HepG2 (cell line): ENCODE measurements around the gene PPP1R7. TPM values are rescaled to one million over a fixed set of nuclear protein-coding genes. Genes with fewer than 3 reads are reported as not detected.

Source experiments
- AGO1 ChIP-seq: fragments of 200-400 bp; formaldehyde crosslinking; IDR thresholded peaks from 2 replicates; pipeline ENCODE4 v1.6.1; 2017; ENCODE audit warnings: mild to moderate bottlenecking, low read depth, low read length, moderate library complexity; ENCODE audit not compliant: poor library complexity, severe bottlenecking
- FUBP1 ChIP-seq: sonication (generic); formaldehyde crosslinking; IDR thresholded peaks from 2 replicates; pipeline ENCODE4 v1.5.1; 2020; ENCODE audit warnings: missing genetic modification reagents, mild to moderate bottlenecking, borderline replicate concordance
- MLX ChIP-seq: IDR thresholded peaks from 2 replicates; pipeline ENCODE4 v1.6.1; 2016
- NAIF1 ChIP-seq: sonication (generic); formaldehyde crosslinking; IDR thresholded peaks from 2 replicates; pipeline ENCODE4 v1.5.0; 2020; ENCODE audit warnings: mild to moderate bottlenecking, missing genetic modification reagents, borderline replicate concordance
- NCOA2 ChIP-seq: sonication (generic); formaldehyde crosslinking; IDR thresholded peaks from 2 replicates; pipeline ENCODE4 v1.8.0; 2022; ENCODE audit warnings: inconsistent platforms
- NONO ChIP-seq, 2 experiments: fragments of 450-650 bp in 1 of 2; sonication (generic) in 1 of 2; formaldehyde crosslinking in 1 of 2; IDR thresholded peaks in 1 of 2; conservative IDR thresholded peaks in 1 of 2; 2 replicates each; pipeline versions ENCODE4 v1.6.1 to v1.8.0; 2017 to 2022; ENCODE audit warnings: mild to moderate bottlenecking in 1 of 2, missing genetic modification reagents in 1 of 2, moderate library complexity in 1 of 2
- PAF1 ChIP-seq: IDR thresholded peaks from 2 replicates; pipeline ENCODE4 v1.6.1; 2016; ENCODE audit warnings: missing genetic modification reagents, missing compliant biosample characterization
- PHF8 ChIP-seq: sonication (generic); formaldehyde crosslinking; IDR thresholded peaks from 2 replicates; pipeline ENCODE4 v1.5.0; 2020; ENCODE audit warnings: missing genetic modification reagents
- RBM39 ChIP-seq: fragments of 200-400 bp; formaldehyde crosslinking; IDR thresholded peaks from one replicate; pipeline ENCODE4 v1.6.1; 2018; ENCODE audit warnings: antibody characterized with exemption, mild to moderate bottlenecking, low read depth, low read length; ENCODE audit not compliant: poor library complexity, severe bottlenecking
- SSRP1 ChIP-seq: IDR thresholded peaks from 2 replicates; pipeline ENCODE4 v1.6.1; 2016; ENCODE audit warnings: control low read depth
- TOPORS ChIP-seq: sonication (generic); formaldehyde crosslinking; IDR thresholded peaks from 2 replicates; pipeline ENCODE4 v1.8.0; 2023; ENCODE audit warnings: mild to moderate bottlenecking, missing genetic modification reagents
- ZBTB33 ChIP-seq: sonication (generic); formaldehyde crosslinking; IDR thresholded peaks from 2 replicates; pipeline ENCODE4 v1.4.0; 2020; ENCODE audit warnings: missing genetic modification reagents
- ZFP91 ChIP-seq: sonication (generic); formaldehyde crosslinking; IDR thresholded peaks from 2 replicates; pipeline ENCODE4 v1.9.0; 2022; ENCODE audit warnings: missing genetic modification reagents, mild to moderate bottlenecking, borderline replicate concordance
- ZNF430 ChIP-seq: sonication (generic); formaldehyde crosslinking; IDR thresholded peaks from 2 replicates; pipeline ENCODE4 v1.9.0; 2021; ENCODE audit warnings: mild to moderate bottlenecking, missing genetic modification reagents
- ZNF605 ChIP-seq: sonication (generic); formaldehyde crosslinking; IDR thresholded peaks from 2 replicates; pipeline ENCODE4 v1.8.0; 2022; ENCODE audit warnings: mild to moderate bottlenecking, missing genetic modification reagents
- ZNF652 ChIP-seq: IDR thresholded peaks from 2 replicates; pipeline ENCODE4 v1.6.1; 2016; ENCODE audit warnings: low read depth, borderline replicate concordance
- ZNF687 ChIP-seq: sonication (generic); formaldehyde crosslinking; IDR thresholded peaks from 2 replicates; pipeline ENCODE4 v1.5.1; 2020; ENCODE audit warnings: mild to moderate bottlenecking, missing genetic modification reagents, moderate library complexity
- ZNF788 ChIP-seq: sonication (generic); formaldehyde crosslinking; IDR thresholded peaks from 2 replicates; pipeline ENCODE4 v1.5.0; 2020; ENCODE audit warnings: mild to moderate bottlenecking, missing genetic modification reagents, borderline replicate concordance
- polyA plus RNA-seq, 8 experiments: library from polyadenylated mRNA; depleted of rRNA in 3 of 8; stranded (reverse) in 7 of 8; unstranded in 1 of 8; fragments of >200 nt; fragmentation: Illumina TruSeq in 4 of 8; extraction: Trizol in 4 of 8; gene quantifications; 2 replicates each; pipeline versions ENCODE4 v1.2.1 to v1.2.3, GENCODE V29; 2011 to 2016; ENCODE audit warnings: low read depth in 4 of 8, missing spikeins in 1 of 8, mixed read lengths in 1 of 8; ENCODE audit not compliant: insufficient read depth in 1 of 8
- total RNA-seq, 5 experiments: library from RNA; depleted of rRNA; stranded (reverse); fragments of >200 nt; fragmentation: Illumina TruSeq; extraction: Trizol; gene quantifications; 2 replicates each; pipeline ENCODE4 v1.2.3, GENCODE V29; 2016; ENCODE audit warnings: low read depth in 1 of 5

PPP1R7 gene
- total and polyA plus RNA-seq, 2 of the 13 experiments (the other 11 are each of a cell fraction or from before 2014, with no cell fraction given), result 33.3 to 67.9 TPM

GRCh38 chr2:241228860-241229516 is 78.7 kb downstream of the PPP1R7 start (continued):
- TF ChIP-seq AGO1, result peak; percentile 95
- no peak for TF ChIP-seq MLX (CRISPR knock-in tag)
- no peak for TF ChIP-seq NCOA2 (CRISPR knock-in tag)
- peak; percentile 92 for TF ChIP-seq PAF1 (CRISPR knock-in tag)
- TF ChIP-seq NAIF1 (CRISPR knock-in tag), result 0 out of 2 replicates have a peak, but pooled peaks have one; percentile 32
- TF ChIP-seq ZNF687 (CRISPR knock-in tag), result peak; percentile 85
- TF ChIP-seq ZNF605, result peak; percentile 41; the same call in 1 of the 2 replicates
- TF ChIP-seq ZNF430, result peak; percentile 51; the same call in 1 of the 2 replicates
- TF ChIP-seq ZNF652 (CRISPR knock-in tag), result no peak
- peak; percentile 59; the same call in 1 of the 2 replicates for TF ChIP-seq ZNF788
- TF ChIP-seq ZBTB33 (CRISPR knock-in tag), result peak; percentile 94
- TF ChIP-seq FUBP1 (CRISPR knock-in tag), result no peak
- TF ChIP-seq RBM39, result peak; percentile 56
- 0 out of 2 replicates have a peak, but pooled peaks have one; percentile 5 for TF ChIP-seq PHF8 (CRISPR knock-in tag)
- 0 out of 2 replicates have a peak, but pooled peaks have one; percentile 17 for TF ChIP-seq TOPORS (CRISPR knock-in tag)
- TF ChIP-seq NONO (IDR thresholded peaks at IDR 0.05), result no peak
- peak; percentile 44; the same call in 1 of the 2 replicates for TF ChIP-seq NONO (CRISPR knock-in tag; conservative IDR thresholded peaks at IDR 0.05)
- peak; percentile 27; the same call in 1 of the 2 replicates for TF ChIP-seq ZFP91 (CRISPR knock-in tag)
- TF ChIP-seq SSRP1 (CRISPR knock-in tag), result peak; percentile 43; the same call in 1 of the 2 replicates
